ENCODE data around the gene RHOT2.
"Not testable (repeated sequence)": the region's sequence is repeated elsewhere in the genome, so short reads cannot be mapped to it uniquely, and the experiment has no call there.

RHOT2 gene

DNA sequence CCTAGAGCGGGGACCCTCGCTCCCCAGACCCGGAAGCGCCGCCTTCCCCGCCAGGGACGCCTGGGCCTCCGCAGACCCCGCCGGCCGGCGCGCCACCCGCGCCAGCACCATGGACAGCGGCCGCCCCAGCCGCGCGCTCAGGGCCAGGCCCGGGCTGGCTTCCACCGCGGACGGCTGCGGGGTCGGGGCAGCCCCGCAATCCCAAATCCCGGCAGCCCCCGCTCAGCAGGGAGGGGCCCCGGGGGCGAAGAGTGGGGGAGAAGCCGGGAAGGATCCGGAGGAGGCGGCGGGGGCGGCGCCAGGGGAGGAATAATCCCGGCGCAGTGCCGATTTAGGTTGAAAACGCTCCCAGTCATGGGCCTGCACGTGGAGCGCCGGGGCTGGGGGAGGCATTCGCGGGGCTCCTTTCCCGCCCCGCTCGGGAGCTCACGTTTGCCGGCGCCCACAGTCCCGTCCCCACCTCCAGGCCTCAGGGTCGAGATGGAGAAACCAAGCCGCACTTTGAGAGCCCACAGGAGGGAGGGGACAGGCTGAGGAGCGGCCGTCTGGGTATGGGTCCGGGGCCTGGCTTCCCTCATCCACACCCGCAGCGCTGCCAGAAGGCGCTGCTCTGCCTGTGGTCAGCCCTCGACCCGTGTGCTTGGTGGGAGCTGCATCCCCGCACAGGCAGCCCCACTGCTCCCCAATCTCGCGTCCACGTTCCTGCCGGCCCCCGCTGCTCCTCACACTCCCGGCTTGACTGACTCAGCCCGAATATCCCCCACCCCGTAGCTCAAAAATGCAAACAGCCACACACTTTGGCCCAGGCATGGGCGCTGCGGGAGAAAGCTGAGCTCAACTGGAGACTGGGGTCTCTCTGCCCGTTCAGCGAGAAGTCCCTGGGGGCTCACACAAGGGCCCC lies 33.0 kb downstream of the RHOT2 start:
- no peak for DNase-seq (ENCODE audit: low read depth)

DNA sequence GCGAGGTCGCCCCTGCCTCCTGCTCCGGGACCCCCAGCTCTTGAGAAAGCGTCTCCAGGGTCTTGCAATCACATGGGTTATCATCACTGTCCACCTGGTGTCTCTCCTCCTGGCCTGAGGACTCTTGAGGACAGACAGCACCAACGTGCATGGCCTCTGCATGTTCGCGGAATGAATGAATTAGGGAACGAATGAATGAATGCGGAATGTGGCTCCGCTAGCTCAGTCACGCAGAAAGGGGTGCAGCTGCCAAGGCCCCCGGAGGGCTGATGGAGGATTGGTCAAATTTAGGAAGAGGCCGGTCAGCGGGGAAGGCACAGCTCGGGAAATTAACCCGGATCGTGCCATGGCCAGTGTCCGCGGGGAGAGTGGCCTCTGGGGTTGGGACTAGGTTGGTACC lies 34.4 kb downstream of the RHOT2 start:
- no peak for DNase-seq (ENCODE audit: low read depth)

DNA sequence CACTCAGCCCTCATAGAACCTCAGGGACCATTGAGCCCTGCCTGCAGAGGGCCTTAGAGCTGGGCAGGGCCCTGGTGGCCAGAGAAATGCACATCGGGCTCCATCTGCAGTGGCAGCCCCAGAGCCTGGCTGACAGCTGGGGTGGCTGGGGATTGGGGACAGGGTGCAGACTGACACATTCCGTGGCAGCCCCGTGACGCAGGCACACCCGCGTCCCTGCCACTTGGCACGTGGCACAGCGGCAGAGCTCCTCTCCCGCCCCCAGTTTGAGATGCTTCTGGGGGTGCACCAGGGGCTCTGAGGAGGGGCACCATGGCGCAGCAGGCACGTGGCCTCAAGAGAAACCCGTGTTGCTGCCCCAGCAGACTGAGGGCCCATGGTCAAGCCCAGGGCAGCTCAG lies 35.5 kb downstream of the RHOT2 start:
- DNase-seq (ENCODE audit: low read depth) = no peak

DNA sequence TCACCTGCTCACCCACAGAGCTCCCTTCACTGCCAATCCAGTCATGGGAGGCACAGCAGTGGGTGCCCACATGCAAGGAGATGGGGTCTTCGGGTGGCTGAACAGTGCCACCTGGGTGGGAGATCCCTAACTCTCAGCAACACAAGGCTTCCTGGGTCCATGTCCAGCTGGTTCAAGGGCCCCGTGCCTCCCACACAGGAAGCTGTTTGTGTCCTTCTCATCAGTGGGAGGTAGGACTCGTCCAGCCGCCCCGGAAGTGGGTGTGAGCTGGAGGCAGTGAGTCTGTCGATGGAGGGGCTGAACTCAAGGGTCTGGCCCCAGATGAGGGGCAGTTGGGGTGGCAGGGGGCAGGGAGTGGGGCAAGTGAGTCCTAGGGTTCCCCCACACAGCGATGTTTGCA lies 36.1 kb downstream of the RHOT2 start:
- DNase-seq (ENCODE audit: low read depth) = no peak

DNA sequence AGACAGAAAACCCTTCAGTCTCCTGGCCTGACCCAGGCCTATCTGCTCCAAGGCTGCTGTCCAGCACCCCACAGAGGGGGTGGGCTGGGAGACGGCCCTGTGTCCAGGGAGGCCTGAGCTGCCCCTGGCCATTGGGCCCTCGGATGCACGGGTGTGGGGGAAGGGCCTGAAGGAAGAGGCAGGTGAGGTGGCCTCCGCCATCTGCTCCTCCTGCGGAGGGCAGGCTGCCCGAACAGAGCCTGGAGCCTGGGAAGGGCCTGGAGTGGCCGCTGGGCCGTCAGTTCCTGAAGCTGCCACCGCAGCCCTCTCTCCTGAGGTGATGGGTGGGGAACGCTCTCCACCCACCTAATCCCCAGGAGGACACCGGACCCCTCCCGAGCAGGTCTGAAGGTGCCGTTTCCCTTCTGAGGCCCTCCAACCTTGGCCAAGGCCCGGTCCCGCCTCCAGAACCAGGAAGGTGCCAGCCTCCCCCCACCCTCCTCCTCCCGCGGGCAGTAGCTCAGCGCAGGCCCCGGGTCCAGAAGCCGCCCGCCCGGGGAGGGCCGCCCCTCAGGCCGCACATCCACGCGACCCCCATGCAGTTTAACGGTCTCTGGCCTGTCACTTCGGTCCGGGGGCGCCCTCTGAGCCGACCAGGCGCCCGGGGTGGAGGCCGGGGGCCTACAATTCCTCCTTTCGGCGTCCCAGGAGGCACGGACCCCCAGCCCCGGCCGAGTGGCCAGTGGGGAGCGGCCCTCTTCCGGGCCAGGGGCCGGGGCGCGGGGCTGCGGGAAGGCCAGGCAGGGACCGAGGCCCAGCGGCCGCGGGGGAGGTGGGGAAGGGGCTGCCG lies 36.8 kb downstream of the RHOT2 start:
- DNase-seq (ENCODE audit: low read depth) = no peak

DNA sequence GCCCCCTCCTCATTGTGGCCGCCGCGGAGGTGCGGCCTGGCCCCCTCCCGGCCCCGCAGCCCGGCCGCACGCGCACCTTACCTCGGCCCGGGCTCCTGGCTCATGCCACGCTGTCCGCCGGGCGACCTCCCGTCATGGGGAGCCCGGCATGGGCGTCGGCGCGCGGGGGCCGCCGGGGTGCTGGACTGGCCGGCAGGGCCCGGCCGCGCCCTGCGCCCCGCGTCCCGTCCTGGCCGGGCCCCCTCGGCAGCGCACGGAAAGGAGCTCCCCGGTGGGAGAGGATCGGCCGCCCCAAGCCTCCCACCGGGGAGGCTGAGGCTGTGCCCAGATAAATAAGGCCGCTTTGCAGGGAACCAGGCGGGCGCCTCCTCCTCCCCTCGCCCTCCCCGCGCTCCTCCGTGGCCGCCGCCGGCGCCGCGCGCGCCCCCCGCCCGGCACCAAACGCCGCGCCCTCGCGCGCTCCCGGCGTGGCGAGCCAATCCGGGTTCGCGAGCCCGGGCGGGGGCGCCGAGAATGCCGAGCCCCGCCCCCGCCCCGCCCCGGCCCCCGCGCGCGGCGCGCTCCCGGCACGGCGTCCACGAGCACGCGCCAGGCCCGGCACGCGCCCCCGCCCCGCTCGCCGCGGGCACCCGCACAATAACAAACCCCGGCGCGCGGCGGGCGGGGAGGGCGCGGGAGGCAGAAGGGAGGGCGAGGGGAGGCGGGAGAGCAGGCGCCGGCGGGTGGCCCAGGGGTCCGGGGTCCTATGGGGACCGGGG lies 37.7 kb downstream of the RHOT2 start, which contains the start of gene FBXL16:
FBXL16 (minus strand) TSS at position 371 of the 758 bp plus-strand sequence. CDS start 8,396 bp downstream, outside the sequence.
- no peak for DNase-seq (ENCODE audit: low read depth)

DNA sequence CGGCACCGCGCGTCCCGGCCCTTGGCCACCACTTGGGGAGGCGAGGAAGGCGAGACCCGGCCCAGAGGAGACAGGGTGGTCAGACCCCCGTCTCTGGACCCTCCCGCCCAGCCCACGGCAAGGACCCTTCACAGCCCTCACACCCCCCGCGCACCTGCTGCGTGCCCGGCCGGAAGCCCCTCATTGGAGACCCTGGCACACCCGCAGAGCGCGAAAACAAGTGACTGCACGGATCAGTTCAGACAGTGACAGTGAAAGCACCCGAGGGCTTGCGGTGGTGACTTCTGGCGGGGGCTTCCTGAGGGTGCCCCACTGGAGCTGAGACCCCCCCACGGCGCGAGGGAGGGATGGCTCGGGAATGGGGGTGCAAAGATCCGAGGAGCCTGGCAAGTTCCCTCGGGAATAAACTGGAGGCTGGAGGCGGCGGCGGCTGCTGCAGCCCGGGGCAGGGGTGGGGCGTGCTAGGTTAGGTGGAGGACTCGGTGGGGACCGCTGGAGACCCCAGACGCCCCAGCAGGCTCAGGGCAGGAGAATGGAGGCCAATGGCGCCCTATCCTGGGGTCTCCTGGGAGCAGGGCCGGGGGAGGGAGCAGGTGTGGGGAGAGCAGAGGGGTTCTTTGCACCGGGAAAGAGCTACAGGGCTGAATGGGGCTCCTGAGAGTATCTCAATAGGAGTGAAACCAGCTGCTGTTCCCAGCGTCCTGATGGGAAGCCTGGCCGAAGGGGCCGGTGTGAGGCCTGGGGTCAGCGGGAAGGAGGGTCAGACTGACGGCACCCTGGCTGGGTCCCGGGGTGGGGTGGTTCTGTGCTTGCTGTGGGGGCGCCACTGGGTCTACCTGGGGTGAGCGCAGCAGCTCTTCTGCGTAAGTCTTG lies 38.5 kb downstream of the RHOT2 start:
- DNase-seq (ENCODE audit: low read depth) = no peak

DNA sequence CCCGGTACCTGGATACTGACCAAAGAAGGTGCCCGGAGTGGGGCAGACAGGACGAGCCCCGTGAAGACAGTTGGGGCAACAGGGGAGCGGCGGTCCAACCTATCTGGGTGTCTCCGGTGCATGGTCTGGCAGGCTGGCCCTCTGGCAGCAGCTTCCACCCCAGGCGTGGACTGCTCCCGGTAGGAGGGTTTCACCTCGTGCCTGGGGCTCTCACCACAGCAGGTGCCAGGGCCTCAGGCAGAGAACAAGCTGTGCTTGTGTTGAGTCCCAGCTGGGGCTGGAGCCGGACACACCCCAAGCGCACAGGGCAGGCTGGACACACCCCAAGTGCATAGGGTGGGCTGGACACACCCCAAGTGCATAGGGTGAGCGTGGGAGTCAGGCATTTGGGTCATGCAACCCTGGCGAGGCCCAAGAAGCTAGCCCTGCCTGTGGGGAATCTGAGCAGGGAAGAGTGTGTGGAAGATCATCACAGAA lies 39.2 kb downstream of the RHOT2 start:
- no peak for DNase-seq (ENCODE audit: low read depth)

DNA sequence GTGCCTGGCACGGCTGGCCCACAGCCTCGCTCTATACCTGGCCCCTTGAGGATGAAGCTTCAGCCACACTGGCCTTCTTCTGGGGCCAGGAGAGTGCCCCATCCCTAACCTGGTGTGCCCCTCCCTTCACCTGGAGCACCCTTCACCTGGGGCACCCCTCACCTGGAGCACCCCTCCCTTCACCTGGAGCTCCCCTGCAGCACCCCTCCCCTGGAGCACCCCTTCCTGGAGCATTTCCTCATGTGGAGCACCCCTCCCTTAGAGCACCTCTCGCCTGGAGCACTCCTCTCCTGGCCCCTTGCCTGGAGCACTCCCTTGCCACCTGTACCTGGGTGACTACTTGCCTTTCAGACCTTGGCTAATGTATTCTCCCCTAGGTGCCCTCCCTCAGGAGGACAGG lies 40.1 kb downstream of the RHOT2 start:
- no peak for DNase-seq (ENCODE audit: low read depth)

DNA sequence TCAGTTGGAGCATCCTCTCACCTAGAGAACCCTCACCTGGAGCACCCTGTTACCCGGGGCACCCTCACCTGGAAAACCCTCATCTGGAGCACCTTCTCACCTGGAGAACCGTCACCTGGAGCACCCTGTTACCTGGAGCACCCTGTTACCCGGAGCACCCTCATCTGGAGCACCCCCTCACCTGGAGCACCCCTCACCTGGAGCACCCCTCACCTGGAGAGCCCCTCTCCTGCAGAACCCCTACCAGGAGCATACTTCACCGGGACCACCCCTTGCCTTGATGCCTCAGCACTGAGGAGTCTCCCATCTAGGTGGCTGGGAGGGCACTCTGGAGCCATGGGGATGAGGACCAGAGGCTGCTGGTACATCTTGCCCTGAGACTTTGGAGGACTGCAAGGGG lies 41.0 kb downstream of the RHOT2 start:
- no peak for DNase-seq (ENCODE audit: low read depth)

DNA sequence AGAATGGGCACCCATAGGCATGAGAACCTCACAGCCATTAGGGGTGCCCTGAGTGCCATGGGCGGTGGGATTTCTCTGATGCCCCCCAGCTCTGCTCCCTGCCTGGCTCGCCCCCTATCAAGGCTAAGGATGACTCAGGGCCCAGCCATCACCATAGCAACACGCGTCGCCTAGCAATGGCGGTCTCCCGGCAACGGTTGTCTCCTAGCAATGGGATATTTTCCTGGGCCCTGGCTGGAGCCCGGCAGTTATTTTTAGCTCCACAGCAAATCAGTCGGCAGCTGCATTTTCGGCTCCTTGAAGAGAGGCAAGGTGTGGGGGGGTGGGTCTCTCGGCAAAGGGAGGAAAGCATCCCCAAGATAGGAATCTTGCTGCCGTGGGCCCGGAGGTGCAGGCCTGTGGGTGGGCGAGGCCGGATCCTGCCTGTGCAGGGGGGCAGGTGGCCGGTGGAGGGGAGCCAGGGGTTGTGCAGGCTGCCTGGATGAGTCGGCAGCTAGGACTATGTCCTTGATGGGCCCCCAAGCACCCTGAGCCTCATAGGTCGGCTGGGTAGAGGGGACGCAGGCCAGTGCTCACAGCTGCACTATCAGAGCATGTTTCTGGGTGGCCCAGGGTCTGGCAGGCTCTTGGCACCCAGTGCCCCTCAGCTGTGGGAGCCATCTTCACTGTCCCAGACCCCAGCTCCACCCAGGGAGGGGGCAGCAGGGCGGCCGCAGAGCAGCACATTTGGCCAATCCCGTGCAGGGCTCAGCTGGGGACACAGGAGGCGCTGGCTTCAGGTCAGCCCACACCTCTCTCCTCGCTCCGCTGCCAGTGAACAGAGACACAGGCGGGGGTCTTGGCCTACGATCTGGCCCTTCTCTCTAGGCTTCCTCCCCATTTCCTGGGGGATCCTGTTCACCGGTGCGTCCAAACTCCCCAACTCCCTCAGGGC lies 41.9 kb downstream of the RHOT2 start:
- DNase-seq (ENCODE audit: low read depth) = no peak

DNA sequence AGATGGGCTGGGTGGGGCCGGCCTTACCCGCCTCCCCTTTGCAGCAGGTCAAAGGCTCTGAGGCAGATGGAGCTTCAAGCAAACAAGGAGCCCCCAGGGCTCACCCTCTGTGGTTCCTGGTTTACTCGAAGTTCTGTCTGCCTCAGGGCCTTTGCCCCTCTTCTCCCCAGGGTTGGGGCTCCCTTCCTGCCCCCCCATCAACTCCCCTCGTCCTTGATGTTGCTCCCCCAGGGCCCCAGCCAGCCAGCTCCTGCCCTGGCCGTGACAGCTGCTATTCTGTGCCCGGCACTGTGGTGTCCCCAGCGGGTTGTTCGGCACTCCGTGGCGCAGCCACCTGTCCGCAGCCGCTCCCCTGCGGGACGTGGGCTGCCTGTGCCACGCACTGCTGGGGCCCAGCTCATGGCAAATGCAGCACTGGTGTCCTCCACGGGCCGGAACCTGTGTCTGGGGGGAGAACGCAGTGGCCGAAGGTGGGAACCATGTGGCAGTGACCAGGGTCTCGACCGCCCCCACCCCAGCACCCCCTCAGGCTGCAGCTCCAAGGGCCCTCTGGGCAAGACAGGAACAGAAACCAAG lies 42.7 kb downstream of the RHOT2 start:
- DNase-seq (ENCODE audit: low read depth) = no peak

DNA sequence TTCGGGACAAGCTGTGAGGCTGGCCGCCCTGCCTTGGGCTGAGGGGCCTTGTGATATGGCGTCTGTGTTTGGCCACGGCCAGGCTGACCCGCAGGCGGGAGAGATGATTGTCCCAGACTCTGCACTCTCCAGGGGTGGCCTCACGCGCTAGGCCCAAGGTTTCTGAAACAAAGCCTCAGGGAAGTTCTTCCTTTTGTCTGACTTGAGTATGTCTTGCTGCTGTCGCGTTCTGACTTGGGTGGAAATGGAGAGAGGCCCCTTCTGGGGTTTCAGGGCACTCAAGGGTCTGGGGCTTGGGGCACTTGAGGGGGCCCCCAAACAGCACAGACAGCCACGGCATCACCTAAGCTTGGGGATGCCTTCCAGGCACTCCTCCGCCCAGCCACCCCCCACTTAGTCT lies 43.2 kb downstream of the RHOT2 start:
- no peak for DNase-seq (ENCODE audit: low read depth)

DNA sequence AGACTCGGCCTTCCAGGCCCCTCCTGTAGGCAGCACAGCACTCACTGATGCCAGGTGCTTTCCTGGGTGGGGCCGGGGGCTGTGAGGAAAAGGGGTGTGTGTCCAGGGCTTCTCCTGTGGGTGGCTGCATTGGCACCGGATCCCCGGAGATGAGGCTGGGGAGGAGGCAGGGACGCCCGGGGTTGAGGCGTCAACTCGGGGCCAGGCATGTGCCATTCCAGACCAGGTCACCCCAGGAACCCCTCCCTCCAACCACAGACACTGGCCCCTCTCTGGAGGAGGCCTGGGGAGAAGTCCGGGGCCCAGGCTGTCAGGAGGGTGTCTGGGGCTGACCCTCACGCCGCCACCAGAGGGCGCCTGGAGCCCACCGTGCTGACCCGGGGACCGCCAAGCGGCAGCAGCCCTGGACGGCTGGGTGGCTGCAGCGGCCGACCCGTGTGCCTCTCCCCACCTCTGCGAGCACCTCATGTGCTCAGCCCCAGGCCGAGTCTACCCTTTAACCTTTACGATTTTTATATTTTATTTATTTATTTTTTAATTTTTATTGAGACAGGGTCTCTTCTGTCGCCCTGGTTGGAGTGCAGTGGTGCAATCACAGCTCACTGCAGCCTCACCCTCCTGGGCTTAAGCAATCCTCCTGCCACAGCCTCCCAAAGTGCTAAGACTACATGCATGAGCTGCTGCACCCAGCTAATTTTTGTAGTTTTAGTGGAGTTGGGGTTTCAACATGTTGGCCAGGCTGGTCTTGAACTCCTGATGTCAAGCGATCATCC lies 43.8 kb downstream of the RHOT2 start:
- DNase-seq (ENCODE audit: low read depth) = peak; percentile 69

DNA sequence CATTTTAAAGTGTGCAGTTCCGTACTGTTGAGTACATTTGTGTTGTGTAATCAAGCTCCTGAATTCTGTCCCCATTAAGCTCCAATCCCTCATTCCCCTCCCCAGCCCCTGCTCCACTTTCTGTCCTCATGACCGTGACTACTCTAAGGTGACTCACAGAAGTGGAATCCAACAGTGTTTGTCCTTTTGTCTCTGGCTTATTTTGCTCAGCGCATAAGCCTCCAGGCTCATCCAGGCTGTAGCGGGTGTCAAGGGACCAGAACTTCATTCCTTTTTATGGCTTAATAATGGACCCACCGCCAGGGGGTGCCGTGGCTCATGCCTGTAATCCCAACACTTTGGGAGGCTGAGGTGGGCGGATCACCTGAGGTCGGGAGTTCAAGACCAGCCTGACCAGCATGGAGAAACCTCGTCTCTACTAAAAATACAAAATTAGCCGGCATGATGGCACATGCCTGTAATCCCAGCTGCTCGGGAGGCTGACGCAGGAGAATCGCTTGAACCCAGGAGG lies 44.9 kb downstream of the RHOT2 start:
- not testable (repeated sequence) for DNase-seq (ENCODE audit: low read depth)

DNA sequence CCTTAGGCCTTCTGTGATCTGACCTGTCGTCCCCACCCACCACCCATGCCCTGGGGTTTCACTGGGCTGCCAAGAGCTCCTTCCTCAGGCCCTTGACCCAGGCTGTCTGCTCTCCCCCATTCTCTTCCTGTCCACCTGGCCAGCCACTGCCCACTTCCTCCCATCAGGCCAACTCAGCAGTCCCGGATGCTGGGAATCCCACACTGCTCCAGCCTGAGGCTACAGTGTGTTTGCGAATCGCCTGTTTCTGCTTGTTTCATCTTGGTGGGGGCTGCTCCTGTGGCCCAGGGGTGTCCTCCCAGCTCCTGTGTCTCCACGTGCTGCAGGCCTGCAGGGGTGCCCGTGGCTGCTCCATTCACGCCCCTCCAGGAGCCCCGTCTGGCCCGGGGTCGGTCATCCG lies 46.1 kb downstream of the RHOT2 start:
- no peak for DNase-seq (ENCODE audit: low read depth)

DNA sequence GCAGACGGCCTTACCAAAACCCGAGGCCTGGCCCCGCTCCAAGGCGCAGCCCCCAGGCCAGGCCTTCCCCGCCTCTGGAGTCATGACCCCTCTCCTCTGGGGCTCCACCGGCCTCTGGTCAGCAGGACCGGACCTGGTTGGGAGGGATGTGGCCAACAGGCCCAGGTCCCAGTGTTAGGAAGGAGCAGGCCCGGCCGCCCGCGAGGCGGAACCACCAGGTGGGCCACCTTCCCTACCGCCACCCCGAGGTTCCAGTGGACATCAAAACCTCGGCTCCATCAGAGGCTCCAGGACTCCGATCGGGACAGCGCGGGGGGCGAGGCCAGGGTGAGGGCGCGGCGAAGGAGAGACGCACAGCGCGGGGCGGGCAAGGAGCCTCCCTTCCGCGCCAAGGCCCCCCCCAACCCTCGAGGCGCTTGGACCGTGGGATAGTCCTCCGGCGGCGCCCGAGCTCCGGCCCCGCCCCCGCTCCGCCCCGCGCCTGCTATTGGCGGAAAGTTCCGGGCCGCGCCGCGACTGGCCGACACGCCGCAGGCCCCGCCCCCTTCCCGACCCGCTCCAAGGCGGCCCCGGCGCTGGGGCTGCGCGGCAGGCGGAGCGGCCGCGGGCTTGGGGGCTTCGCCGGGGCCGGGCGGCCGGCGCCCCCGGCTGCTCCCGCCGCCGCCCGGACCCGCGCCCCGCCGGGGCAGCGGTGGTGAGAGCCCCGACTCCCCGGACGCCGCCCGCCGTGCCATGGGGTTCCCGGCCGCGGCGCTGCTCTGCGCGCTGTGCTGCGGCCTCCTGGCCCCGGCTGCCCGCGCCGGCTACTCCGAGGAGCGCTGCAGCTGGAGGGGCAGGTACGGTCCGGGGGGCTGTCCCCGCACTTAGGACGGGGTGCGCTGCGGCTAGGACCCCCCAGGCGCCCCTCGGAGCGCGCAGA lies 46.9 kb downstream of the RHOT2 start, which contains the start of gene METRN:
METRN (plus strand) TSS at position 561 of the 919 bp plus-strand sequence; CDS start at position 733, 172 bp downstream.
- DNase-seq (ENCODE audit: low read depth) = peak; percentile 83
